HUES64 (cell line): ENCODE measurements around the gene TMEM109.
A peak's percentile ranks its signal among the peaks of the same experiment; 100 is the strongest.
"Not testable (repeated sequence)": the region's sequence is repeated elsewhere in the genome, so short reads cannot be mapped to it uniquely, and the experiment has no call there.

Source experiments
- H3K27ac ChIP-seq: 2 replicates; pipeline ENCODE4 v1.7.0; 2013; ENCODE audit warnings: low read depth, low read length, inconsistent platforms
- H3K27me3 ChIP-seq: 2 replicates; pipeline ENCODE4 v1.6.1; 2013; ENCODE audit warnings: mild to moderate bottlenecking, low read length; ENCODE audit not compliant: insufficient read depth
- H3K36me3 ChIP-seq: 2 replicates; pipeline ENCODE4 v1.6.1; 2013; ENCODE audit warnings: mild to moderate bottlenecking, low read length; ENCODE audit not compliant: insufficient read depth
- H3K4me1 ChIP-seq: 2 replicates; pipeline ENCODE4 v1.6.1; 2013; ENCODE audit warnings: mild to moderate bottlenecking, low read length, moderate library complexity; ENCODE audit not compliant: insufficient read depth
- H3K4me3 ChIP-seq: 2 replicates; pipeline ENCODE4 v1.5.1; 2013; ENCODE audit warnings: mild to moderate bottlenecking, low read length, moderate library complexity
- H3K9ac ChIP-seq: 2 replicates; pipeline ENCODE4 v1.6.1; 2013; ENCODE audit warnings: mild to moderate bottlenecking, low read depth, low read length
- H3K9me3 ChIP-seq: 2 replicates; pipeline ENCODE4 v1.6.1; 2013; ENCODE audit warnings: low read depth, low read length; ENCODE audit not compliant: insufficient read depth
- WGBS: fragments of 150-250, 120-280 bp; methylation state at CpG from one replicate; pipeline ENCODE4 v1.1.7; 2013; ENCODE audit warnings: missing lambda C conversion rate; 5-methylcytosine and 5-hydroxymethylcytosine counted together

The TMEM109 gene

DNA sequence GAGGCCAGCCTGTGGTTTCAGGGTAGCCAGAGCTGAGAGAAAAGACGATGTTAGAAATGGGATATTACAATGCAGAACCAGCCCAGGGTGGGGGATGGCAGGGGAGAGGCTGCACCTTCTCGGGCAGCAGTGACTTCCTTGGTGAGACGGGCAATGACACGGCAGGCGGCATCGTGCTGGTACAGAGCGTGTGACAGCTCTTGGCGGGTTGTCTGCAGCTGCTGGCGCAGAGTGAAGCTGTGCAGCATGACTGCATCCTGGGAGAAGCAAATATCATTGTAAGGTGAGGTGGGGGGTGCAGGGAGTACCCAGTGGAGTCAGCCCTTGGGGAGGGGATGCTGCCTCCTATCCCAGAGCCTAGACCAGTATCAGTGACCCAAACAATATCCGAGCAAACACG, 11.3 kb upstream of the TMEM109 start:
- Histone ChIP-seq H3K36me3 (peaks cover 68% of the 10 kb centered on the region), H3K4me1 (peaks cover 8% of the 10 kb centered on the region), H3K27ac (no peak overlapping the region), H3K27me3 (peaks cover under 1% of the 10 kb centered on the region; the same call in 1 of the 2 replicates), H3K9me3 (no peaks in the 10 kb centered on the region), H3K4me3 (no peak overlapping the region), H3K9ac (no peak overlapping the region)
- 97% methylated on average over 11 of the region's 11 CpGs for WGBS

- Histone ChIP-seq H3K27ac (no peak overlapping the region), H3K9ac (peak overlapping the region; percentile 93), H3K9me3 (no peaks in the 10 kb centered on the region), H3K4me3 (peak overlapping the region; percentile 95), H3K36me3 (peaks cover 45% of the 10 kb centered on the region), H3K27me3 (peaks cover 19% of the 10 kb centered on the region; the same call in 1 of the 2 replicates), H3K4me1 (peaks cover 8% of the 10 kb centered on the region)
- WGBS, result 76% methylated on average over 5 of the region's 6 CpGs
Observed at GRCh38 chr11:60905047-60905446, 8.9 kb upstream of the TMEM109 start.

- Histone ChIP-seq H3K9ac (peak overlapping the region; percentile 93), H3K27me3 (peaks cover 24% of the 10 kb centered on the region; the same call in 1 of the 2 replicates), H3K36me3 (peaks cover 39% of the 10 kb centered on the region), H3K4me3 (peak overlapping the region; percentile 95), H3K27ac (peak overlapping the region; percentile 97), H3K9me3 (no peaks in the 10 kb centered on the region), H3K4me1 (peaks cover 8% of the 10 kb centered on the region)
- 14% methylated on average over 16 of the region's 16 CpGs for WGBS
Observed at GRCh38 chr11:60905551-60906113, 8.3 kb upstream of the TMEM109 start.

- Histone ChIP-seq H3K27me3 (peaks cover 30% of the 10 kb centered on the region), H3K4me3 (peak within 1 kb of the TSS; percentile 95), H3K4me1 (peaks cover 8% of the 10 kb centered on the region), H3K36me3 (peaks cover 32% of the 10 kb centered on the region), H3K9ac (peak within 1 kb of the TSS; percentile 93), H3K9me3 (no peaks in the 10 kb centered on the region), H3K27ac (peak within 1 kb of the TSS; percentile 97)
- WGBS, result under 1% methylated on average over 75 of the region's 75 CpGs
Observed at GRCh38 chr11:60906132-60906972, 7.6 kb upstream of the TMEM109 start, which contains the start of gene PRPF19. TSS of gene PRPF19 (minus strand) at chr11:60906585. CDS start at chr11:60906382, 203 bp downstream.

GRCh38 chr11:60908803-60909202, 5.2 kb upstream of the TMEM109 start:
- Histone ChIP-seq H3K4me3 (no peak overlapping the region), H3K9ac (no peak overlapping the region), H3K27me3 (peaks cover 30% of the 10 kb centered on the region), H3K27ac (no peak overlapping the region), H3K9me3 (no peaks in the 10 kb centered on the region), H3K4me1 (peaks cover 23% of the 10 kb centered on the region), H3K36me3 (peaks cover 7% of the 10 kb centered on the region; the same call in 1 of the 2 replicates)
- 40% methylated on average over 1 of the region's 1 CpG for WGBS

DNA sequence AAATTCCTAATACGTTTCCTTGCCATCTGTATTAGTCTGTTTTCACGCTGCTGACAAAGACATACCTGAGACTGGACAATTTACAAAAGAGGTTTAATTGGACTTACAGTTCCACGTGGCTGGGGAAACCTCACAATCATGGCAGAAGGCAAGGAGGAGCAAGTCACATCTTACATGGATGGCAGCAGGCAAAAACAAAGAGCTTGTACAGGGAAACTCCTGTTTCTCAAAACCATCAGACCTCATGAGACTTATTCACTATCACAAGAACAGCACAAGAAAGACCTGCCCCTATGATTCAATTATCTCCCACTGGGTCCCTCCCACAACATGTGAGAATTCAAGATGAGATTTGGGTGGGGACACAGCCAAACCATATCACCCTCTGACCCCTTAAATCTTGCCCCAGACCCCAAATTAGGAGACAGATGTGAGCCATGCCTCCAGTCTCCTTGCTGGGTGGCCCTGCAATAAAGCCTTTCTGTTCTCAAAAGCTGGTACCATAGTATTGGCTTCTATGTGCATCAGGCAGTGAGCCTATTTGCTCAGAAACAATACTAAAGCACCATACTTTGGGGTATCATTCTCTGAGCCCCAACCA, 4.2 kb upstream of the TMEM109 start:
- not testable (repeated sequence) for H3K27ac ChIP-seq, H3K36me3 ChIP-seq, H3K9me3 ChIP-seq, H3K4me3 ChIP-seq, H3K9ac ChIP-seq
- peaks cover 22% of the 10 kb centered on the region for H3K4me1 ChIP-seq
- 59% methylated on average over 3 of the region's 3 CpGs for WGBS
- H3K27me3 ChIP-seq, result peaks cover 30% of the 10 kb centered on the region

- Histone ChIP-seq H3K4me3 (no peak overlapping the region), H3K27me3 (peaks cover 30% of the 10 kb centered on the region), H3K9me3 (no peaks in the 10 kb centered on the region), H3K27ac (no peak overlapping the region), H3K36me3 (no peaks in the 10 kb centered on the region), H3K9ac (no peak overlapping the region), H3K4me1 (peaks cover 21% of the 10 kb centered on the region; the same call in 1 of the 2 replicates)
- 68% methylated on average over 3 of the region's 3 CpGs for WGBS
Observed at GRCh38 chr11:60910281-60910687, 3.7 kb upstream of the TMEM109 start.

DNA sequence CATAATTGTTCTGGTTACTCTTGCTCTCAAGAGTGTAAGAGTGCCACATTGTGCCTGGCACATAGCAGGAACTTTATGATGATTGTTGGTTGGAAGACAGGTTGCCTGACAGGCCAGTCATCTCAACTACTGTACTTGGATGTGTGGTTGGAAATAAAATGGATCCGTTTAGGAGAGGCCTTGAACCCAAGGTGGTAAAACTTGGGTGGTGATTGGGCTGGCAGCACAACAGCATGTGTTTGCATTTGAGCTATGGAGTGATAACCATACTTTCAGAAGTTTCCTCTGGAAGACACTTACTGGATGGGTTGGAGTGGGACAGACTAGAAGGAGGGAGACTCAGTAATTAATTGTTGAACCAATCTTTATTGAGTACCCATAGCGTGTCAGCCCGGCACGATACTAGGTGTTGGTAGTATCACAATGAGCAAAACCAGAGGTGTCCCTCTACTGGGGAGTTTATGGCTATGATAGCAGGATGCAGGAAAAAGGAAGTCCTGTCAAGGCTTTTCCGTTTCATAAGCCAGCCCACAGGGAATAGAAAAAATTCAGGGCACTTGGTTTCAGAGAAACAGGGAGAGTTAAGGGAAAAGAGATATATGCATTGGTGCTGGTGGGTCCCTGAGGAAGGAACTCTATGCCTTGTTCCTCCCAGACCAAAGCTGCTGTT, 3.1 kb upstream of the TMEM109 start:
- 85% methylated on average over 5 of the region's 5 CpGs for WGBS
- no peaks in the 10 kb centered on the region for H3K9me3 ChIP-seq
- H3K4me1 ChIP-seq, result peaks cover 21% of the 10 kb centered on the region; the same call in 1 of the 2 replicates
- H3K4me3 ChIP-seq, result no peak overlapping the region
- no peaks in the 10 kb centered on the region for H3K36me3 ChIP-seq
- no peak overlapping the region for H3K27ac ChIP-seq
- peaks cover 30% of the 10 kb centered on the region for H3K27me3 ChIP-seq
- no peak overlapping the region for H3K9ac ChIP-seq

DNA sequence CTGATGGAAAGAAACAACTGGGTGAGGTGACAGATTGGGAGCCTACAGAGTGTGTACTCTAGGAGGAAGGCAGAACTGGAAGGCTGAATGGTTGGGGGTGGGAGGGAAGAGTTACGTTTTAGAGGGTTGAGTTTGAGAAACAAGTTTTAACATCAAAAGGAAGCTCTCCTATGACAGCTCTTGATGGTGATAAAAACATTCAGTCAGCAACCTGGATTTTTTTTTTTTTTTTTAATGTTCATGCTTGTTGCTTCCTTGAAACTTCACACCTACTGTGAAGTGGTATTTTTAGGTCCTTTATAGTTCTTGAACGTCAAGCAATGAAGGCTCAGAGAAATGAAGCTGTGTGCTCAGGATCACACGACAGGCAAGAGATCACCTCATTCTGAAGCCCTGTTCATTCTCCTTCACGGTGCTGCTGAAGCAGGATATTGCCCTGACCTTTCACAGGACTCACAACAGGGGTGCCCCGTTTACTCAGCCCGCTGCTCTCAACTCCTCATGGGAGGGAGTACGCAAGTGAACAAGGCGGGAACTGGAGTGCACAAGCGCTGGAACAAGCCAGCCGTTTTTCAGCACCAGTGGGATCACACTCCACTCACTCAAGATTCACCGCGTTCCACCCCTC, 1.6 kb upstream of the TMEM109 start:
- Histone ChIP-seq H3K27me3 (peaks cover 30% of the 10 kb centered on the region), H3K36me3 (no peaks in the 10 kb centered on the region; the same call in 1 of the 2 replicates), H3K9me3 (no peaks in the 10 kb centered on the region), H3K27ac (no peak overlapping the region), H3K9ac (no peak overlapping the region), H3K4me3 (no peak overlapping the region), H3K4me1 (peaks cover 33% of the 10 kb centered on the region)
- 76% methylated on average over 12 of the region's 12 CpGs for WGBS

DNA sequence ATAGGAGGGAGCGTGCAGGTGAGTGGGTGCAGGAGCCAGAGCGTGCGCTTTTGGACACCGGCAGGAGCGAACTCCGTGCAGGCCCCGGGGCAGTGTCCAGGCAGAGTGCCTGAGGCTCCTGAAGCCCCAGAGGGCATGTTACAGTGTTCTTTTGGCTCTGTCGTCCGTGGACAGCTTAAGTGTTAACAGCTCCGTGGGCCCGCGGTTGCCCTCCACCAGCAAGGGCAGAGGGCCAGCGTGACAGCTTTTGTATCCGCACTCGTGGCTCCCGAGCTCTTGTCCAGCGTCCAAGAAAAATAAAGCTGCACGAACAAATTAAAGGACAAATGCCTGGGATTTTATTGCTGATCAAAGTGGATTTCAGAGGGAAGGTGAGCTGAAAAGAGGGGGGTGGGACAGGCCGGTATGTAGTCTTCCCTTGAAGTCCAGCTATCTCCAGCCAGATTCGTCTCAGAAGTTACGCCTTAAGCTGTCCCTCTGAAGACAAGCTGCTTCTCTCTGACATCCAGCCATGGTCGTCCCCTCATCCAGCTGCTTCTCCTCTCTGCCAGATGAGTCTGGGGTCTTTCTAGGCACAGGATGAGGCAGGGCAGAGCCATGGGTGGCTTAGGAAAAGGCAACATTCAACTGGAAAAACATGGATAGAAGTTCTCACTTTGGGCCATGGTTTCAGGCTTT, 968 bp upstream of the TMEM109 start:
- Histone ChIP-seq H3K9me3 (no peaks in the 10 kb centered on the region), H3K36me3 (no peaks in the 10 kb centered on the region; the same call in 1 of the 2 replicates), H3K27me3 (peaks cover 26% of the 10 kb centered on the region), H3K27ac (peak overlapping the region; percentile 71; the same call in 1 of the 2 replicates), H3K9ac (peak overlapping the region; percentile 75), H3K4me3 (peak overlapping the region; percentile 59), H3K4me1 (peaks cover 33% of the 10 kb centered on the region)
- WGBS, result 93% methylated on average over 22 of the region's 22 CpGs
